Right atrium auricular region (tissue), 2 donors: Measurements from ENCODE around the gene DMC1. TPM values are rescaled to one million over a fixed set of nuclear protein-coding genes. Genes with fewer than 3 reads are reported as not detected.
"Not testable (repeated sequence)": the region's sequence is repeated elsewhere in the genome, so short reads cannot be mapped to it uniquely, and the experiment has no call there.

ENCODE experiments used
- DNase-seq: peaks from one replicate; pipeline ENCODE4 v3.0.0-alpha.2; 2019; ENCODE audit warnings: low spot score
- H3K27ac ChIP-seq, 2 donors: fragments of 200-600 bp; sonication (generic); 1 replicate in 1 of 2; 2 replicates in 1 of 2; pipeline ENCODE4 v1.5.1; 2016 to 2019
- H3K27me3 ChIP-seq, 2 donors: fragments of 200-600 bp; sonication (generic); one replicate each; pipeline versions ENCODE4 v1.5.1 to v1.6.0; 2017 to 2019
- H3K36me3 ChIP-seq: fragments of 200-600 bp; sonication (generic); one replicate; pipeline ENCODE4 v1.5.1; 2016
- H3K4me1 ChIP-seq, 2 donors: fragments of 200-600 bp; sonication (generic); one replicate each; pipeline versions ENCODE4 v1.5.1 to v1.6.0; 2017 to 2019
- H3K4me3 ChIP-seq, 2 donors: fragments of 200-600 bp; sonication (generic); 1 replicate in 1 of 2; 2 replicates in 1 of 2; pipeline ENCODE4 v1.5.1; 2017 to 2019; ENCODE audit warnings: mild to moderate bottlenecking in 1 of 2, moderate library complexity in 1 of 2
- H3K9me3 ChIP-seq, 2 donors: fragments of 200-600 bp; sonication (generic); one replicate each; pipeline ENCODE4 v1.5.1; 2019
- total RNA-seq, 2 donors: library from RNA; depleted of rRNA; stranded (reverse); fragments of >200 nt; gene quantifications; one replicate each; pipeline ENCODE4 v1.1.0, GENCODE V29; 2016
- TF ChIP-seq, protein P1 (sequence below), 2 donors: fragments of 200-600 bp; sonication (generic); IDR thresholded peaks; one replicate each; pipeline ENCODE4 v1.5.1; 2019; ENCODE audit warnings: antibody characterized with exemption in 2 of 2

The DMC1 gene, protein sequence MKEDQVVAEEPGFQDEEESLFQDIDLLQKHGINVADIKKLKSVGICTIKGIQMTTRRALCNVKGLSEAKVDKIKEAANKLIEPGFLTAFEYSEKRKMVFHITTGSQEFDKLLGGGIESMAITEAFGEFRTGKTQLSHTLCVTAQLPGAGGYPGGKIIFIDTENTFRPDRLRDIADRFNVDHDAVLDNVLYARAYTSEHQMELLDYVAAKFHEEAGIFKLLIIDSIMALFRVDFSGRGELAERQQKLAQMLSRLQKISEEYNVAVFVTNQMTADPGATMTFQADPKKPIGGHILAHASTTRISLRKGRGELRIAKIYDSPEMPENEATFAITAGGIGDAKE
- 10 to 100 TPM in 1 of 2 donors, under 1 TPM in 1; 0.82 to 16.3 TPM for total RNA-seq

DNA sequence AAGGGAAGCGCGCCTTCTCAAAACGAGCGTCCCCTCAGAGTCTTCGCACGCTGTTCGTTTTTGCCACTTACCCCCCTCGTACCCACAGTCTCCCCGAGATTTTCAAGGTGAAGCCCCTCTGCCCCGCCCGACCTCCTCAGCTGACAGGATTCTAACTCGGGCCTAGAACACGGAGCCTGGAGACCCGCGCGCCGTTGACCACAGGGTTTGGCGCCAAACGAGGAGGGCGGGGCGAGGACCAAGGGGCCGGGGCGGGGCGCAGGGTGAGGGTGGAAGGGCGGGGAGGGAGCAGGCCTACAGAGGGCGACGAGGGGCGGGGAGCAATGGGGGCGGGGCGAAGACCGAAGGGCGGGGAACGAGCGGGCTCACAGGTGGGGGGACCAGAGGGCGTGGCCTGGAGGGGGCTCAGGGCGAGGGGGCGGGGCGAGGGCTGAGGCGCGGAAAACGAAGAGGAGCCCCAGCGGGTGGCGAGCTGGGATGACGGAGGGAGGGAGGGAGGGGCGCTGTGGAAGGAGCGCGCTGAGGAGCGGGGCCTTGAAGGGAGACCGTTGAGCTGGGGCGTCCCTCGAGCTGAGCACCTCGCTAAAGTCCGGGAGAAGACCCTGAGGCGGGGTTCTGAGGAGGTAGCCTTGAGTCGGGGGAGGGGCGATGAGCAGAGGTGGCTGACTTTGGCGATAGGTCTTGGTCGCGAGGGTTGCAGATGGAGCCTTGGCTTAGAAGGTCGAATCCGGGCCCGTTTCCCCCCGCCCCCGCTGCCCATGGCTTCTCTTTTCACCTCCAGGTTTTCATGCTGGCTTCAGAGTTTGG lies at the start of gene DMC1:
DMC1 (minus strand) TSS at position 212 of the 807 bp plus-strand sequence. CDS start 1,927 bp downstream, outside the sequence.
- Histone ChIP-seq H3K36me3 (no peaks in the 10 kb centered on the region), H3K27ac (peak within 1 kb of the TSS; percentile 91), H3K27me3 (no peaks in the 10 kb centered on the region), H3K4me3 (peak within 1 kb of the TSS; percentile 73), H3K9me3 (no peaks in the 10 kb centered on the region), H3K4me1 (peaks cover 0 to 10% of the 10 kb centered on the region in 2 donors)
- peak; percentile 88 for DNase-seq
- TF ChIP-seq, protein P1, sequence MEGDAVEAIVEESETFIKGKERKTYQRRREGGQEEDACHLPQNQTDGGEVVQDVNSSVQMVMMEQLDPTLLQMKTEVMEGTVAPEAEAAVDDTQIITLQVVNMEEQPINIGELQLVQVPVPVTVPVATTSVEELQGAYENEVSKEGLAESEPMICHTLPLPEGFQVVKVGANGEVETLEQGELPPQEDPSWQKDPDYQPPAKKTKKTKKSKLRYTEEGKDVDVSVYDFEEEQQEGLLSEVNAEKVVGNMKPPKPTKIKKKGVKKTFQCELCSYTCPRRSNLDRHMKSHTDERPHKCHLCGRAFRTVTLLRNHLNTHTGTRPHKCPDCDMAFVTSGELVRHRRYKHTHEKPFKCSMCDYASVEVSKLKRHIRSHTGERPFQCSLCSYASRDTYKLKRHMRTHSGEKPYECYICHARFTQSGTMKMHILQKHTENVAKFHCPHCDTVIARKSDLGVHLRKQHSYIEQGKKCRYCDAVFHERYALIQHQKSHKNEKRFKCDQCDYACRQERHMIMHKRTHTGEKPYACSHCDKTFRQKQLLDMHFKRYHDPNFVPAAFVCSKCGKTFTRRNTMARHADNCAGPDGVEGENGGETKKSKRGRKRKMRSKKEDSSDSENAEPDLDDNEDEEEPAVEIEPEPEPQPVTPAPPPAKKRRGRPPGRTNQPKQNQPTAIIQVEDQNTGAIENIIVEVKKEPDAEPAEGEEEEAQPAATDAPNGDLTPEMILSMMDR (IDR thresholded peaks at IDR 0.05): no peak

DNA sequence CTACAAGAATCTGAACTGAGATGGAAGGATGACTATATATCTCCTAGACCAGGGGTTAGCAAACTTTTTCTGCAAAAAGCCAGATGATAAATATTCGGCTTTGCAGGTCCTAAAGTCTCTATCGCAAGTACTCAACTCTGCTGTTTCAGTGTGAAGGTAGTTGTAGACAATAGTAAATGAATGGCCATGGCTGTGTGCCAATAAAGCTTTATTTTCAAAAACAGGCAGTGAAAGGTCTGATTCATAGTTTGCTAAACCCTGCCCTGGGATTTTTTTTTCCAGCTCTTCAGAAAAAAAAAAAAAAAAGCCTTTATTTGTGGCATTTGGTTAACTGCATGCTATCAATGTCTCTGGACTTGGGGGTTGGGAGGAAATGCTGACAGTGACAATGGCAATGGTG lies 48.7 kb upstream of the DMC1 start:
- Histone ChIP-seq H3K36me3 (no peaks in the 10 kb centered on the region), H3K27ac (no peak overlapping the region), H3K27me3 (no peaks in the 10 kb centered on the region), H3K9me3 (peaks cover 0 to 7% of the 10 kb centered on the region in 2 donors), H3K4me3 (no peak overlapping the region), H3K4me1 (no peaks in the 10 kb centered on the region)
- DNase-seq: no peak
- TF ChIP-seq, protein P1 (IDR thresholded peaks at IDR 0.05): no peak

DNA sequence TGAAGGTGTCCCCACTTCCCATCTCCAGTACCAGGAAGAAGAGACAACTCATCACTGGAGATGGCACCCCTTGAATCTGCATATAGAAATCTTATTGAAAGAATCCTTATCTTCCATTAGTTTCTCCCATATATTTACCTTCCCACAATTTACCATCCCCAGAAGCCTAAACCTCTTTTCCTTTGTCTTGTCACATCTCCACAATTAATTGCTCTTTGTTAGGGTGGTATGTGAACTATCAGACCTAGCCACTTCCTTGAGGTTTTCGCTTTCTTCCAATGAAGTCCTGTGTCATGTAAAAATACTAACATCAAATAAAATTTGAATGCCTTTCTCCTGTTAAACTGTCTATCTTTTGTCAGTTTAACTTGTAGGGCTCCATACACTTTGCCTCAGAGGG lies 48.3 kb upstream of the DMC1 start:
- Histone ChIP-seq H3K27ac (no peak overlapping the region), H3K27me3 (no peaks in the 10 kb centered on the region), H3K4me3 (no peak overlapping the region), H3K4me1 (no peaks in the 10 kb centered on the region), H3K9me3 (peaks cover 0 to 7% of the 10 kb centered on the region in 2 donors), H3K36me3 (no peaks in the 10 kb centered on the region)
- DNase-seq: no peak
- TF ChIP-seq, protein P1 (IDR thresholded peaks at IDR 0.05): no peak

DNA sequence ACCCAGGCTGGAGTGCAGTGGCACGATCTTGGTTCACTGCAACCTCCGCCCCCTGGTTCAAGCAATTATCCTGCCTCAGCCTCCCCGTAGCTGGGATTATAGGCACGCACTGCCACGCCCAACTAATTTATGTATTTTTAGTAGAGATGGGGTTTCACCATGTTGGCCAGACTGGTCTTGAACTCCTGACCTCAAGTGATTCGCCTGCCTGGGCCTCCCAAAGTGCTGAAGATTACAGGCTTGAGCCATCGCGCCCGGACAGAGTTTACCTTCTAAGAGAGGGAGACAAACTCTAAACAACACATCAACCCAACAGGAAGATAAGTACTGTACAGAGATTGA lies 45.1 kb upstream of the DMC1 start:
- not testable (repeated sequence) for H3K27me3 ChIP-seq, H3K9me3 ChIP-seq, H3K36me3 ChIP-seq, H3K4me1 ChIP-seq, DNase-seq, H3K4me3 ChIP-seq
- H3K27ac ChIP-seq: peak overlapping the region; percentile 57 to 72

DNA sequence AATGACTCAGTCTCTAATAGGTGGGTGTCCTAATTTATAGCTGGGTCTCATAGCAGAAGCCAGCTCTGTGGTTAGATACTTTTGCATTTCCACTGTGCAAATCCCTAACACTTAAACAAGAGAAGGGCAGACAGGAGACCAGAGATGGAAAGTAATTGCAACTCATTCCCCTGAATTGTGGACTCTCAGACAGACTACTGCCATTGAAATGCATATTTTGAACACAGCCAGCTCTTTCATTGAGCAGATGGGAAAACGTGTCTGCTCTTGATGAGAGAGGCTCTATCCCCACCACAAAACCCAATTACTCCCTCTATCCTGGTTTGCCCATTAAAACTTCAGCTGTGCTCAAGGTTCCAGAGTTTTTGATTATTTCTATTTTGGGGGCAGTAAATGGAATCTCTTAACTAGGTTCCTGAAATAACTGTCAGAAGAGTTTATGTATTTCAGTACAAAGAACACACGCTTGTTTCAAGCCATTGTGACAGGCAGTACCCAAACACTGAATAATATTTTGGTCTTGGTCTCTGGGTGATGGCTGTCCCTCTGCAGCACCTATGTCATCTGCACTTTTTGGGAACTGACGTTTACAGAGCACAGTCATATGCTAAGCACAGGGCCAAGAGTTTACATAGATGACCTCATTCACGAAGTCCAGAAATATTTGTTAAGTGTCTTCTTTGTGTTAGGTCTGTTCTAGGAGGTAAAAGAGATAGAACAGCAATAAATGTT lies 44.5 kb upstream of the DMC1 start:
- TF ChIP-seq, protein P1 (IDR thresholded peaks at IDR 0.05): no peak
- peak overlapping the region; percentile 63 to 72 for H3K27ac ChIP-seq
- DNase-seq: no peak

DNA sequence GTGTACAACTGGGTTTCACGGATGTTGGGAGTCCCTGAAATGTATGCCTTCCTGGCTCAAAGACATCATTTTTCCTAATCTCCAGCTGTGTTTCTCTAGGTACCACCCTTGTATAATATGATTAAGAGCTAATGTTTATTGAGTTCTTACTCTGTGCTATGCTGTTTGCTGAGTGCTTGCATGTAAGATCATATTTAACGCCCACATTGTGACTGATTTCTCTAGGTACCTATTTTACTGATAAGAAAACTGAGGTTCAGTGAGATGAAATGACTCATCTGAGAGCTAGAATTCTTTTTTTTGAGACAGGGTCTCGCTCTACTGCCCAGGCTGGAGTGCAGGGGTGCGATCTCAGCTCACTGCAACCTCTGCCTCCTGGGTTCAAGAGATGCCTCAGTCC lies 43.6 kb upstream of the DMC1 start:
- TF ChIP-seq, protein P1 (IDR thresholded peaks at IDR 0.05): no peak
- H3K4me3 ChIP-seq: no peak overlapping the region
- no peaks in the 10 kb centered on the region for H3K36me3 ChIP-seq
- H3K9me3 ChIP-seq: peaks cover 0 to 6% of the 10 kb centered on the region in 2 donors
- H3K4me1 ChIP-seq: no peaks in the 10 kb centered on the region
- H3K27me3 ChIP-seq: no peaks in the 10 kb centered on the region
- DNase-seq: no peak
- H3K27ac ChIP-seq: peak overlapping the region in 1 of 2 donors; percentile 72

More for the DNA sequence above, 44.5 kb upstream of the DMC1 start:
- Histone ChIP-seq H3K4me1 (no peaks in the 10 kb centered on the region), H3K4me3 (no peak overlapping the region), H3K36me3 (no peaks in the 10 kb centered on the region), H3K27me3 (no peaks in the 10 kb centered on the region), H3K9me3 (peaks cover 0 to 7% of the 10 kb centered on the region in 2 donors)
